IPS DF 6.9 (cell line): ENCODE measurements around the gene RANBP1.

Experiments
- DNase-seq: peaks from one replicate; pipeline ENCODE4 v3.0.0-alpha.2; 2013; ENCODE audit warnings: low read depth, low spot score
- H3K27ac ChIP-seq: one replicate; pipeline ENCODE4 v1.5.1; 2013; ENCODE audit warnings: low read length, control low read depth
- H3K27me3 ChIP-seq: 2 replicates; pipeline ENCODE4 v1.6.1; 2013; ENCODE audit warnings: mild to moderate bottlenecking, low read length; ENCODE audit not compliant: control insufficient read depth, insufficient read depth
- H3K36me3 ChIP-seq: 2 replicates; pipeline ENCODE4 v1.6.1; 2013; ENCODE audit warnings: low read length; ENCODE audit not compliant: control insufficient read depth, insufficient read depth
- H3K4me1 ChIP-seq: 2 replicates; pipeline ENCODE4 v1.6.1; 2013; ENCODE audit warnings: low read length; ENCODE audit not compliant: control insufficient read depth, insufficient read depth
- H3K4me3 ChIP-seq: 2 replicates; pipeline ENCODE4 v1.5.1; 2013; ENCODE audit warnings: mild to moderate bottlenecking, low read length
- H3K9me3 ChIP-seq: 2 replicates; pipeline ENCODE4 v1.6.1; 2013; ENCODE audit warnings: low read length, inconsistent platforms; ENCODE audit not compliant: control insufficient read depth, insufficient read depth
- WGBS: extraction: QIAGEN DNeasy Blood & Tissue Kit; methylation state at CpG from one replicate; pipeline ENCODE4 v1.1.7; 2013; ENCODE audit warnings: mixed read lengths, missing lambda C conversion rate; ENCODE audit not compliant: insufficient read length, insufficient coverage; 5-methylcytosine and 5-hydroxymethylcytosine counted together

RANBP1 gene

DNA sequence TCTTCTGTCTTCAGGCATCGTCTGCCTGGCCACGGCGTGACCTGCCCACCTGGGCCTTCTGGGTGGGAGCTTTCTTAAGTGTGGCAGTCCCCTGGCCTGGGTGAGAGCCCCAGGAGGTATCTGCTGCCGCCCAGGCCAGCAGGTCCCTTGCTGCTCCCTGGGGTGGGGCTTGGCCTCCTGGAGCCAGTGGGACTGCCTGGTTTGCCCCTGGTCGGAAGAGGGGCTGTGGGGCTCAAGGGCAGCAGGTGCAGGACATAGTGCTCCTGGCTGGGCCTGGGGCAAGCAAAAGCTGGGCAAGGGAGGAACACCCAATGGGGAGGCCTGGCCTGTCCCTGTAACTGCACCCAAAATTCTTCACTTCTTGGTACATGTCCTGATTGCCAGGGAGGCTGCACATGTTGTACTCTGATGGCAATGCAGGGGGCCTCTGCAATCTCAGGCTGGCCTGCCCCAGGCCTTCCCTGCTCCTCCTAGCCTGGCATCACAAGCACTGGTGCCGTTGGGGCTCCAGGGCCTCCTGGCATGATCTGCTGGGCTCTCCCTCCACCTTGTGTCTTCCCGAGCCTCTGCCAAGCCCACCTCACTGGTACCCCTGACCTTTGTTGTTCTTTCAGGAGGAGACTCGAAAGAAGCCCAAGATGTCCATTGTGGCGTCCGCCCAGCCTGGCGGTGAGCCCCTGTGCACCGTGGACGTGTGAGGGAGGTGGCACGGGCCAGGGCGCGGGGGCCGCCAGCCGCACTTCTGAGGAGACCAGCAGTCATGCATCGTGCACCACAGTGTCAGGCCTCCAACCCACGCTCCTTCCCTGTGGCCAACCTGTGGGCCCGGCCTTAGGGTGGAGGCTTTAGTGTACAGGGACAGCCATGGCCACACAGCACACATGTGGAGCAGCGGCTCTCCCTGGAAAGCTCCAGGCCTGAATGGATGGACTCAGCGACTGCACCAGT, 6.2 kb upstream of the RANBP1 start:
- Histone ChIP-seq H3K36me3 (peaks cover 77% of the 10 kb centered on the region), H3K27me3 (no peaks in the 10 kb centered on the region), H3K9me3 (no peaks in the 10 kb centered on the region), H3K4me3 (no peak overlapping the region), H3K27ac (no peak overlapping the region), H3K4me1 (no peaks in the 10 kb centered on the region)
- WGBS = no CpG with 5 or more reads among the region's 23 CpGs
- DNase-seq = no peak

DNA sequence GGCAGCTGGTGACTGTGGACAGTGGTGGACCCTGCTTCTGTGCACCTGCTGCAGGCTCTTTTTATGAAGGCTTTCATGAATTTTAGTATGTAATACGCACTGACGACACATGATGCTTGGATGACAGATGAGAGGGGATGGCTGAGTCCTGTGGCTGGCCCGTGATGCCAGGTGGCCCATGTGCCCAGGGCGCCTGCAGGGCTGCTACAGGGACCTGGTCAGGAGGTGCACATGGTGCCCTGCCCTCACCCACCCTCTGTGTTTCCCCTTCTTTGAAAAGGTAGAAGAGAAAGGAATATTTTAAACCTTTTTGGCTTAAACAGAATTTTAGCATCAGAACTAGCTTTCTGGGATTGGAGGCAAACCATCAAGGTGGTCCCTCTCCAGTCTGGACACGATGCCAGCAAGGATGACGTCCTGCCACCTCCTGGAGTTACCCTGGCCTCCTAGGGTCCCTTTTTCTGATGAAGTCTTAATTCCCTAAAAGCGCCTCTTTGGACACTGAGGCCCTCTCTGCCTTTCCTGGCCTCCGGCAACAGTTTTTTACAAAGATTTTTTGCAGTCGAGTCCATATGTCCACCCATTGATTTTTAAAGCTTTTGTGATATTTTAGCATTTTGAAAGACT, 5.4 kb upstream of the RANBP1 start:
- H3K27ac ChIP-seq = no peak overlapping the region
- H3K9me3 ChIP-seq = no peaks in the 10 kb centered on the region
- DNase-seq = no peak
- no peaks in the 10 kb centered on the region for H3K4me1 ChIP-seq
- peaks cover 79% of the 10 kb centered on the region for H3K36me3 ChIP-seq
- H3K4me3 ChIP-seq = no peak overlapping the region
- no peaks in the 10 kb centered on the region for H3K27me3 ChIP-seq
- no CpG with 5 or more reads among the region's 9 CpGs for WGBS

DNA sequence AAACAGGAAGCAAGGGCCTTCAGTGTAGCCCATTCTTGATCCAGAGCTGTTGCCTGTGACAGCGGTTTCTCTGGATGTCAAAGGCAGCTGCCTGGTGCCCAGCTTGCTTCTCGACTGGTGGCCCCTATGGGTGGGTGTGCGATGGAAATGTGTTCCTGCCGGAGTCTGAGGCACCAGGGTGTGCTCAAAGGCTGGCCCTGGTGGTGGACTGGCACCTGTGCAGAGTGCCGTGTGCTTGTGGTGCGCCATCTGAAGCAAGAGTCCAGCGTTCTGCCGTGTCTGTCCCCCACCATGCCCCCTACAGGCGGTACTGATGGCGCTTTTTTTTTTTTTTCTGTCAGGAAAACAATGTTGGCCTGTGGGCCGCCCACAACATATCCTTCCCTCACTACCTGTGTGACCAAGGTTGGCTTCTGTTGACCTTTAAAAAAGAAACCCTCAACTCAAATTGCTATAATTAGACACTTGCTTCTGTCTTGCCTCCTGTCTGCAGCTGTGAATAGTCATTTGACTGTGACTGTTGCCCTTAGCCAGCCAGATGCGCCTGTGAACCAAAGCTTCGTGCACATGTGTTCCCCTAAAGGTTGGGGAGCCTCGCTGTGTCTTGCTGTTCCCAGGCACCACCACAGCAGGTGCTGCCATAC, 4.7 kb upstream of the RANBP1 start:
- no peak for DNase-seq
- peaks cover 75% of the 10 kb centered on the region for H3K36me3 ChIP-seq

DNA sequence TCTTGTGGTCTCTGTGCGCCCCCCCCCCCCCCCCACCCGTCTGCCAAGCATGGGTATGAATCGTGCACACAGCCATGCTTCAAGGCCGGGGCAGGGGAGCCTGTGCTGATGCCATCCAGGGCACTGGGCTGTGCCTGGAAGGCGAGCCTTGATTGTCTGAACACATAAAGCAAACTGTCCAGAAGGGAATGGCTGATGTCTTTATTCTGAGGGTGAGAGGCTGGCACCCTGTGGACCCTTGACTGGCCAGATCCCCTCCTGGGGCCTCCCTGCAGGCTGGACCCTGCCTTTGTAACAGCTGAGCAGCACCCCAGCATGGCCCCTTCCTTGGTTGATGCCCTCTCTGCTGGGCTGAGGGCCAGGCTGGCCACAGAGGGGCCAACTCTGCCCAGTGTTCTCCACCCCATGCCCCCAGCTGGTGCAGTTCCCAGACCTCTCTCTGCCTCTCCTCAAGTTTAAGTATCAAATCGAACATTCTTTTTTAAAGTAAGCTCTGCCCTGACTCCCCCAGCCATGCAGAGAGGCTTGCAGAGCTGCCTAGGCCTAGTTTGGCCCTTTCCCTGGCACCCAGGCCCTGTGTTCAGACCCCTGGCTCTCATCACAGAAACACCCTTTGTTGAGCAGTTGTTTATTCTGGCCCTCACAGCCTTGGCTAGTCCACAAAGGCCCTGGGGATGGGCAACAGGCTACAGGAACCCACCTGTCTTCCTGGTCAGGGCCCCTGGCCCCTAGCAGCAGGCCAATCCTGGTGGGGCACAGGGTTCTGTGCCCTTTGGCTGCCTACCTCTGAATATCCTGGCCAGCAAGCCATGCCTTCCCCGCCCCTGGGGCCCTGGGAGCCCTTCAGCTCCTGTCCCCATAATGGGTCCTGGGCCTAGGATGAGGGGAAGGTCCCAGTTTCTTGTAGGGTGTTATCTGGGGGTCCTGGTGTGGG, 3.9 kb upstream of the RANBP1 start:
- no CpG with 5 or more reads among the region's 7 CpGs for WGBS
- DNase-seq = no peak
- Histone ChIP-seq H3K27me3 (no peaks in the 10 kb centered on the region), H3K4me3 (no peak overlapping the region), H3K27ac (no peak overlapping the region), H3K9me3 (no peaks in the 10 kb centered on the region), H3K4me1 (no peaks in the 10 kb centered on the region), H3K36me3 (peaks cover 67% of the 10 kb centered on the region)

More for the DNA sequence above, 4.7 kb upstream of the RANBP1 start:
- no peak overlapping the region for H3K4me3 ChIP-seq
- no peaks in the 10 kb centered on the region for H3K4me1 ChIP-seq
- H3K27ac ChIP-seq = no peak overlapping the region
- H3K27me3 ChIP-seq = no peaks in the 10 kb centered on the region
- no CpG with 5 or more reads among the region's 14 CpGs for WGBS
- H3K9me3 ChIP-seq = no peaks in the 10 kb centered on the region

DNA sequence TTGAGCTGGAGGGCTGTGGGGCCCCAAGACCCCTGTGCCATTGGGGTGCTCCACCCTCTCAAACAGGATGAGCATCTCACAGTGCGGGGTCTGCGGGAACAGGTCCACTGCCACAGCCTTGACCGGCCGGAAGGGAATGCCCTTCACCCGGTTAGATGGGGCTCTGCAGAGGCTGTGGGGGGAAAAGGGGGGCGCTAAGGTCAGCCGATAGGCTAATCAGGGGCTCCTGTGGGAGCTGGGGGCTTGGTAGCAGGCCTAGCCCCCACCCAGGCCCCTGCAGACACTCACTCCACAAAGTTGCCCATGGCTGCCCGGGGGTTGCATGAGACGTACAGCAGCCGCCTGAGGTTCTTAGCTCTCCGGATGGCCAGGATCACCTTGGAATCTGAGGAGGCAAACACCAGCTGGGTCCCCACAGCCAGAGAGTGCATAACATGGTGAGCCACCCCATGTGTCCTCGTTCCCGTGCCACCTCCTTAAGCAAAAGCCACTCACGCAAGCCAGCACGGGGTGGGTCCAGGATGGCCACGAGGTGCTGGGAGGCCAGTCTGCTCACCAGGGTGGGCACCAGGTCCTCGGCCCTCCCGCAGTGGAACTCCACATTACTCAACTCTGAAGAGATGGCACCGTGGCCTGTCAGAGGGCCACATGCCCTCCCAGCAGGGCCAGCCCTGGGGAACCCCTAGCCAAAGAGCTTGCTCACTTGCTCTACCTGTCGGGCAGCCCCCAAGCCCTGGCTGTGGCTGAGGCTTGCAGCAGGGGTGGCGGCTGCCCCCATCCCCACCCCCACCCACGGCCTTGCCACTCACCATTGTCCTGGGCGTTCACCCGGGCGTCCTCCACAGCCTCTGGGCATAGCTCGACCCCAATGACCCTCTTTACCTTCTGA, 3.0 kb upstream of the RANBP1 start:
- Histone ChIP-seq H3K27me3 (no peaks in the 10 kb centered on the region), H3K4me3 (no peak overlapping the region), H3K4me1 (no peaks in the 10 kb centered on the region), H3K27ac (no peak overlapping the region), H3K9me3 (no peaks in the 10 kb centered on the region), H3K36me3 (peaks cover 58% of the 10 kb centered on the region)
- no CpG with 5 or more reads among the region's 26 CpGs for WGBS
- DNase-seq = no peak

DNA sequence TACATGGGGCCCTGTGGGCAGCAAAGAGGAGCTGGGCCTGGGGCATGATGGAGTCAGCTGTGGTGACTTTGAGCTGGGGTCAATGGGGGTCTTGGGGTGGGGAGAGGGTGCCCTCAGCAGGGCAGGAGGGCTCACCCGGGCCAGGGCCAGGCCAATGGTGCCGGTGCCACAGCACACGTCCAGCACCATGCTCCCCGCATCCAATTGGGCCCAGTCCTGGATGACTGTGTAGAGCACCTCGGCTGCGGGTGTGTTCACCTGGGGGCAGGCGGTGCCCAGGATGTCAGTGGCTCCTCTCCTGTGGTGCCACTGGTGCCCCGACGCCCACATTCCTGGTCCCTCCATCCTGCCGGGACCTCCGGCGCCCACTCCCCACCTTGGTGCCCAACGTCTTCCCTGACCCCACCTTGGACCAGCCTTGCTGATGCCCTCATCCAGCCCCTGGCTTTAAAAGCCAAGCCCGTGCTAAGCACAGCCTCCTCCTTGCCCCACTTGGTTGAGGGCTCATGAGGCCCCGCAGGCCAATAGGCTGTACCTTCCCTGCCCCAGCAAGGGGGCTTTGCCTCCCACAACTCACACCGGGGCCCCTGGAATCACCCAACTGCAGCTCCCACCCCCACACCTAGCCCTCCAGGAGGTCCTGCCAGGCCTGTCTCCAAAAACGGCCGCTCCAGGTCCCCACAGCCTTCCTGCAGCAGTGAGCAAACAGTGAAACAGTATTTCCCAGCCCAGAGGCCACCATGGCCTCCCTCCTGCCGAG, 2.2 kb upstream of the RANBP1 start:
- Histone ChIP-seq H3K27ac (no peak overlapping the region), H3K9me3 (no peaks in the 10 kb centered on the region), H3K4me1 (no peaks in the 10 kb centered on the region), H3K4me3 (no peak overlapping the region), H3K27me3 (no peaks in the 10 kb centered on the region), H3K36me3 (peaks cover 50% of the 10 kb centered on the region)
- no peak for DNase-seq
- no CpG with 5 or more reads among the region's 19 CpGs for WGBS

DNA sequence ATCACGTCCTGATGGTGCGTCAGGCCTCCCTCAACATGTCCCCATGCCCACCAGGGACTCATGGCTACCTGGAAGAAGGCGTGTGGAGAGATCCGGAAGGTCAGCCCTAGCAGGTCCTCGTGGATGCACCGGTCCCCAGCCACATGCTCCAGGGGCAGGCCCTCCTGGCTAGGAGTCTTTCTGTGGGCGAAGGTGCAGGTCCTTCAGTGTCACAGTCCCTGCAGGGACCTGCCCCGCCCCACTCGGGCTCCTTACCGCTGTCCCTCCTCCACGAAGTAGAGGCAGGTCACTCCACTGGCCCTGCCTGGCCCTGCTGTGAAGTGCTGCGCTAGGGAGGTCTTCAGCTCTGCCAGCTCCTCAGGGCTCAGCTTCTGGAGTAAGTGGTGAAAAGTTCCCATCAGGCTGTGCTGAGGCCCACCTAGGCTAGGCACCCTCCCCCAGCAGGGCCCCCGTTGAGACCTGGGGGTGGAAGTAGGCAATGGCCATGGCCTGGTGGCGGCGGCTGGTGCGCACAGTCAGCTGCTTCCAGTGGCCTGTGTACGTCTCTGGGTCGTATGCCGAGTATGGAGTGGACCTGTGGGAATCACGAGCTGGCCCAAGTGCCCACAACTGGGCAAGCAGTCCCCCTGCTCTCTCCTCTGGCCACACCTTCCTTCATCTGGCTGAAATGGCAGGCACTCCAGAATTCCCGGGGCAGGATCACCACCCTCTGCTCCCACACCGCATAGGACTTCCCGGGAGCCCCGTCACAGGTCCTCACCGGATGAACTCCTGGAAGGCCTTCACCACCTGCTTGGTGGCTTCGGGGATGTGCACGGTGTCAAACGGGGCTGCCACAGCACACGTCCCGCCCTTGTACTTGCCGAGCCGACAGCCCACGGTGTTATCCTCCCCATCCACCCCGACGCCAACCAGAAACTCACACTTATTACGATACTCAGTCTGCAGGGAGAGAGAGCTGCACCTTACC, 1.1 kb upstream of the RANBP1 start:
- Histone ChIP-seq H3K9me3 (no peaks in the 10 kb centered on the region), H3K27ac (no peak overlapping the region), H3K4me3 (no peak overlapping the region), H3K4me1 (no peaks in the 10 kb centered on the region), H3K36me3 (peaks cover 45% of the 10 kb centered on the region), H3K27me3 (no peaks in the 10 kb centered on the region)
- no CpG with 5 or more reads among the region's 36 CpGs for WGBS
- DNase-seq = no peak

DNA sequence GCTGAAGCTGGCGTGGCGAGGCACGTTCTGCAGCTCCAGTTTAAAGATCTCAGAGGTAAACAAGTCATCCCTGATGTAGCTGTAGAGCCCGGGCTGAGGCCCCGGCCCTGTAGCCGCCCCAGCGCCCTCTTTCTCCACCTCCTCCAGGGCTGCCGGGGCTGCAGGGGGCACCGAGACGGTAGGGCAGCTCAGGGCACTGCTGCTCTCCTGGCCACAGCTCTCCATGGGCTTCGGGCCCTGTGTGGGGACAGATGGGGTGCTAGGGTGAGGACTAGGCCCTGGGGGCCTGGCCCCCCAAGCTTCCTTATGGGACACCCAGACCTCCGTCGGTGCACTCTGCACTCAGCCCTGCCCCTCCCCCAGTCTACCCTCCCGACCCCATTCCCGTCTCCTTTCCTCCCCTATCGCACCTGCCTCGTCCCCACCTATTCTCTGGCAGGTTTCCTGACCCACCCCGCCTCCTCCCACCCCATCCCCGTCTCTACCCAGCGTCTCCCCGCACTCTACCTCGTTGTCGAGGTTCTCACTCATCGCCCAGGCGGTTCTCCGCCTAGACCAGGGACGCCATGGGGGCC, 559 bp downstream of the RANBP1 start:
- Histone ChIP-seq H3K27ac (no peak overlapping the region), H3K4me1 (no peaks in the 10 kb centered on the region), H3K4me3 (peak overlapping the region; percentile 73; the same call in 1 of the 2 replicates), H3K27me3 (no peaks in the 10 kb centered on the region), H3K9me3 (no peaks in the 10 kb centered on the region), H3K36me3 (peaks cover 50% of the 10 kb centered on the region)
- DNase-seq = no peak
- WGBS = no CpG with 5 or more reads among the region's 27 CpGs
